ENCODE results near the gene MAOA.

The MAOA gene

GRCh38 chrX:43744284-43744683 lies 88.2 kb downstream of the MAOA start:
- H3K27me3 ChIP-seq (replicated peaks; ENCODE audit: control insufficient read depth, insufficient read depth, low read length, poor library complexity, severe bottlenecking), result no peaks in the 10 kb centered on the region
- no peaks in the 10 kb centered on the region for H3K36me3 ChIP-seq (ENCODE audit: control insufficient read depth, insufficient read depth, low read length)
- DNase-seq, result no peak
- no peak overlapping the region for H3K27ac ChIP-seq (ENCODE audit: insufficient read depth, low read length, poor library complexity, severe bottlenecking)
- no peaks in the 10 kb centered on the region for H3K9me3 ChIP-seq (ENCODE audit: control insufficient read depth, low read length)
- H3K4me3 ChIP-seq (ENCODE audit: insufficient read depth, low read depth, low read length, poor library complexity, severe bottlenecking), result no peak overlapping the region
- H3K4me1 ChIP-seq (ENCODE audit: control insufficient read depth, insufficient read depth, low read length, poor library complexity, severe bottlenecking), result no peaks in the 10 kb centered on the region

GRCh38 chrX:43745938-43746721 lies 90.0 kb downstream of the MAOA start:
- no peaks in the 10 kb centered on the region for H3K27me3 ChIP-seq (replicated peaks; ENCODE audit: control insufficient read depth, insufficient read depth, low read length, poor library complexity, severe bottlenecking)
- DNase-seq, result no peak
- H3K4me1 ChIP-seq (ENCODE audit: control insufficient read depth, insufficient read depth, low read length, poor library complexity, severe bottlenecking), result no peaks in the 10 kb centered on the region
- no peak overlapping the region for H3K4me3 ChIP-seq (ENCODE audit: insufficient read depth, low read depth, low read length, poor library complexity, severe bottlenecking)
- no peak overlapping the region for H3K27ac ChIP-seq (ENCODE audit: insufficient read depth, low read length, poor library complexity, severe bottlenecking)
- no peaks in the 10 kb centered on the region for H3K9me3 ChIP-seq (ENCODE audit: control insufficient read depth, low read length)
- no peaks in the 10 kb centered on the region for H3K36me3 ChIP-seq (ENCODE audit: control insufficient read depth, insufficient read depth, low read length)

- no peak for DNase-seq
- Histone ChIP-seq H3K36me3 (ENCODE audit: control insufficient read depth, insufficient read depth, low read length) (no peaks in the 10 kb centered on the region), H3K9me3 (ENCODE audit: control insufficient read depth, low read length) (no peaks in the 10 kb centered on the region), H3K27me3 (replicated peaks; ENCODE audit: control insufficient read depth, insufficient read depth, low read length, poor library complexity, severe bottlenecking) (no peaks in the 10 kb centered on the region), H3K4me1 (ENCODE audit: control insufficient read depth, insufficient read depth, low read length, poor library complexity, severe bottlenecking) (no peaks in the 10 kb centered on the region), H3K4me3 (ENCODE audit: insufficient read depth, low read depth, low read length, poor library complexity, severe bottlenecking) (no peak overlapping the region), H3K27ac (ENCODE audit: insufficient read depth, low read length, poor library complexity, severe bottlenecking) (no peak overlapping the region)
Measured at GRCh38 chrX:43747476-43747875, 91.4 kb downstream of the MAOA start.

- Histone ChIP-seq H3K36me3 (ENCODE audit: control insufficient read depth, insufficient read depth, low read length) (no peaks in the 10 kb centered on the region), H3K27me3 (replicated peaks; ENCODE audit: control insufficient read depth, insufficient read depth, low read length, poor library complexity, severe bottlenecking) (no peaks in the 10 kb centered on the region), H3K9me3 (ENCODE audit: control insufficient read depth, low read length) (no peaks in the 10 kb centered on the region), H3K27ac (ENCODE audit: insufficient read depth, low read length, poor library complexity, severe bottlenecking) (no peak overlapping the region), H3K4me1 (ENCODE audit: control insufficient read depth, insufficient read depth, low read length, poor library complexity, severe bottlenecking) (no peaks in the 10 kb centered on the region), H3K4me3 (ENCODE audit: insufficient read depth, low read depth, low read length, poor library complexity, severe bottlenecking) (no peak overlapping the region)
- peak in 2 of 3 donors; percentile 11 to 15 for DNase-seq
Measured at GRCh38 chrX:43750248-43750676, 94.2 kb downstream of the MAOA start.

- Histone ChIP-seq H3K36me3 (ENCODE audit: control insufficient read depth, insufficient read depth, low read length) (no peaks in the 10 kb centered on the region), H3K27ac (ENCODE audit: insufficient read depth, low read length, poor library complexity, severe bottlenecking) (no peak overlapping the region), H3K4me1 (ENCODE audit: control insufficient read depth, insufficient read depth, low read length, poor library complexity, severe bottlenecking) (no peaks in the 10 kb centered on the region), H3K4me3 (ENCODE audit: insufficient read depth, low read depth, low read length, poor library complexity, severe bottlenecking) (no peak overlapping the region), H3K27me3 (replicated peaks; ENCODE audit: control insufficient read depth, insufficient read depth, low read length, poor library complexity, severe bottlenecking) (no peaks in the 10 kb centered on the region), H3K9me3 (ENCODE audit: control insufficient read depth, low read length) (no peaks in the 10 kb centered on the region)
- no peak for DNase-seq
Measured at GRCh38 chrX:43753637-43754036, 97.5 kb downstream of the MAOA start.

- H3K27me3 ChIP-seq (replicated peaks; ENCODE audit: control insufficient read depth, insufficient read depth, low read length, poor library complexity, severe bottlenecking), result no peaks in the 10 kb centered on the region
- H3K9me3 ChIP-seq (ENCODE audit: control insufficient read depth, low read length), result no peaks in the 10 kb centered on the region
- H3K4me3 ChIP-seq (ENCODE audit: insufficient read depth, low read depth, low read length, poor library complexity, severe bottlenecking), result no peak overlapping the region
- no peaks in the 10 kb centered on the region for H3K4me1 ChIP-seq (ENCODE audit: control insufficient read depth, insufficient read depth, low read length, poor library complexity, severe bottlenecking)
- DNase-seq, result no peak
- H3K27ac ChIP-seq (ENCODE audit: insufficient read depth, low read length, poor library complexity, severe bottlenecking), result no peak overlapping the region
- no peaks in the 10 kb centered on the region for H3K36me3 ChIP-seq (ENCODE audit: control insufficient read depth, insufficient read depth, low read length)
Measured at GRCh38 chrX:43756076-43756475, 100.0 kb downstream of the MAOA start.

GRCh38 chrX:43758044-43758443 lies 101.9 kb downstream of the MAOA start:
- Histone ChIP-seq H3K4me1 (ENCODE audit: control insufficient read depth, insufficient read depth, low read length, poor library complexity, severe bottlenecking) (no peaks in the 10 kb centered on the region), H3K4me3 (ENCODE audit: insufficient read depth, low read depth, low read length, poor library complexity, severe bottlenecking) (no peak overlapping the region), H3K27ac (ENCODE audit: insufficient read depth, low read length, poor library complexity, severe bottlenecking) (no peak overlapping the region), H3K27me3 (replicated peaks; ENCODE audit: control insufficient read depth, insufficient read depth, low read length, poor library complexity, severe bottlenecking) (no peaks in the 10 kb centered on the region), H3K36me3 (ENCODE audit: control insufficient read depth, insufficient read depth, low read length) (no peaks in the 10 kb centered on the region), H3K9me3 (ENCODE audit: control insufficient read depth, low read length) (no peaks in the 10 kb centered on the region)
- no peak for DNase-seq

- Histone ChIP-seq H3K27me3 (replicated peaks; ENCODE audit: control insufficient read depth, insufficient read depth, low read length, poor library complexity, severe bottlenecking) (no peaks in the 10 kb centered on the region), H3K27ac (ENCODE audit: insufficient read depth, low read length, poor library complexity, severe bottlenecking) (no peak overlapping the region), H3K9me3 (ENCODE audit: control insufficient read depth, low read length) (no peaks in the 10 kb centered on the region), H3K36me3 (ENCODE audit: control insufficient read depth, insufficient read depth, low read length) (no peaks in the 10 kb centered on the region), H3K4me1 (ENCODE audit: control insufficient read depth, insufficient read depth, low read length, poor library complexity, severe bottlenecking) (no peaks in the 10 kb centered on the region), H3K4me3 (ENCODE audit: insufficient read depth, low read depth, low read length, poor library complexity, severe bottlenecking) (no peak overlapping the region)
- no peak for DNase-seq
Measured at GRCh38 chrX:43785930-43786591, 130.0 kb downstream of the MAOA start.

Data from effector memory CD4-positive, alpha-beta T cell (primary cell).